Mucosa of descending colon (tissue), 3 donors: ENCODE results near the gene FOXN4. TPM values are rescaled to one million over a fixed set of nuclear protein-coding genes. Genes with fewer than 3 reads are reported as not detected.

Source experiments
- ATAC-seq: fragments of 200-7000 bp; cut with Tn5 transposase; one replicate; pipeline ENCODE4 v1.9.1; 2020; ENCODE audit warnings: mild to moderate bottlenecking, moderate library complexity
- DNase-seq, 3 donors: peaks; one replicate each; pipeline ENCODE4 v3.0.0-alpha.2; 2020
- H3K36me3 ChIP-seq: fragments of 200-600 bp; one replicate; pipeline ENCODE4 v1.8.0; 2021; ENCODE audit warnings: low read depth, mild to moderate bottlenecking
- H3K4me1 ChIP-seq: fragments of 200-600 bp; one replicate; pipeline ENCODE4 v1.8.0; 2021; ENCODE audit warnings: low read depth, mild to moderate bottlenecking
- H3K4me3 ChIP-seq: fragments of 200-600 bp; one replicate; pipeline ENCODE4 v1.8.0; 2021; ENCODE audit warnings: mild to moderate bottlenecking
- H3K9me3 ChIP-seq: fragments of 200-600 bp; one replicate; pipeline ENCODE4 v1.8.0; 2021; ENCODE audit warnings: mild to moderate bottlenecking
- CTCF ChIP-seq: fragments of 200-600 bp; IDR thresholded peaks from one replicate; pipeline ENCODE4 v1.8.0; 2022; ENCODE audit warnings: antibody characterized with exemption, mild to moderate bottlenecking
- intact Hi-C, 2 donors: fragments of 100-400 bp; cut with DNase I in 1 of 2; cut with micrococcal nuclease in 1 of 2; formaldehyde crosslinking; loops; one replicate each; pipeline versions ENCODE4 v1.11.0 to v1.11.1; 2022; cut with DNase I, micrococcal nuclease
- total RNA-seq, 3 donors: library from RNA; stranded (reverse); fragmentation: NEBNext Ultra II Directional in 2 of 3; extraction: Animal tissue kit (Norgen Biotek cat#: 25700) in 2 of 3; gene quantifications; one replicate each; pipeline versions ENCODE4 v1.2.1 to v1.2.4, GENCODE V29; 2021 to 2023
- donor health status: DM: no; HTN: no; CAD: no; lungs with moderate emphysema.
- donor health status: DM: no; HTN: no; CAD: no.
- donor health status: DM: no; HTN: yes; CAD: no.

Gene FOXN4
- total RNA-seq, 3 donors from 2014 or later = 0.25 TPM; not detected in 2

GRCh38 chr12:109239691-109240090, 69.4 kb downstream of the FOXN4 start:
- DNase-seq (no peak), ATAC-seq (no peak)
- Histone ChIP-seq H3K4me3 (no peak overlapping the region), H3K4me1 (no peaks in the 10 kb centered on the region), H3K36me3 (peaks cover 11% of the 10 kb centered on the region), H3K9me3 (no peaks in the 10 kb centered on the region)
- intact Hi-C loops = no loop called here
- TF ChIP-seq CTCF = no peak

DNA sequence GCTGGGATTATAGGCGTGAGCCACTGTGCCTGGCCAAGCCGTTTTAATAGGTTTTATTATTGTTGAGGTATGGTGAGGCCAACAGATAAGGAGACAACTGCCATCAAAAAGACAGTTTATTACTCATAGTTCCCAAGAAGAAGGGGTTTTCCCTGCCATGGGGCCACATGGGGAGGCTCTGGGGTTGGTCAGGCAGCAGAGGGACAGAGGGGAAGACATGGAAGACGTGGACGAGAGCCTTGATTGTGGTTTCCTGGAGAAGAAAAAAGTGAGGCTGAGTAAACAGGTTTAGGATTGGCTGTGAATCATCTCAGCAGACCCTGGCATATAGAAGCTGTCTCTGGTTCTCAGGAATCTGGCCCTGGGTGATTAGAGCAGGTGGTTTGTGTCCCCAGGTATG, 69.9 kb downstream of the FOXN4 start:
- Histone ChIP-seq H3K36me3 (peaks cover 11% of the 10 kb centered on the region), H3K9me3 (no peaks in the 10 kb centered on the region), H3K4me1 (no peaks in the 10 kb centered on the region), H3K4me3 (no peak overlapping the region)
- DNase-seq (no peak), ATAC-seq (peak; percentile 39)
- intact Hi-C loops = no loop called here
- no peak for TF ChIP-seq CTCF

DNA sequence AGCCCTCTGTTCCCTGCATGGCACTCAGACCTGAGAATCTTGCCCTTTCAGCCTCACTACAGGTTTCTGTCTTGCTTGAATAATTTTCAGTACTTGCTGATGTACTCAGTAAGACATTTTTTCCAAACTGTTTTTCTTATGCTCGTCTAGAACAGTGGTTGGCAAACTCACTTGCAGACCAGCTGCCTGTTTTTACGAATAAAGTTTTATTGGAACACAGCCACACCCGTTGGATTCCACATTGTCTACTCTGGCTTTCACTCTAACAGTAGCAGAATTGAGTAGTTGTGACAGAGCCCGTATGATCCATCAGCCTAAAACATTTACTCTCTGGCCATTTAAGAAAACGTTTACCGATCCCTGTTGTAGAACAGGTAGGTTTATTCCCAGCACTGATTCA, 72.8 kb downstream of the FOXN4 start:
- DNase-seq (no peak), ATAC-seq (no peak)
- Histone ChIP-seq H3K4me1 (no peaks in the 10 kb centered on the region), H3K36me3 (no peaks in the 10 kb centered on the region), H3K4me3 (no peak overlapping the region), H3K9me3 (no peaks in the 10 kb centered on the region)
- TF ChIP-seq CTCF = no peak
- intact Hi-C loops = no loop called here

DNA sequence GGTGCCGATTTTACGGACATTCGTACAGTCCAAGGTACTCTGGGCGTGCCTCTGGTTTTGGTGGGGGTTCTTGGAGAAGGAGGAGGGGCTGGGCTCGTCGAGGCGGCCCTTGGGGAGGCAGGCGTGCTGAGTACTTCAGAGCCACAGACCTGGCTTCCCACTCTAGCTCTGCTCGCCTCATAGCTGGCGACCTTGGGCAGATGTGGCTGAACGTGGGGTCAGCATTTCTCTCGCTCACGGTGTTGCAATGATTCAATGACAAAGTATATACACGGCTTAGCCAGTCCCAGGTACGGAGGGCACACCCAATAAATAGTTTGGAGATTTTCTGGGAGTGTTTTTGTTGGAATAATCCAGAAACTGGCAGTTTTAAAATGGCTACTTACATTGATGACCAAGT, 75.1 kb downstream of the FOXN4 start:
- Histone ChIP-seq H3K36me3 (no peaks in the 10 kb centered on the region), H3K4me3 (no peak overlapping the region), H3K4me1 (no peaks in the 10 kb centered on the region), H3K9me3 (no peaks in the 10 kb centered on the region)
- no peak for TF ChIP-seq CTCF
- intact Hi-C loops = no loop called here
- no peak for ATAC-seq
- no peak for DNase-seq

GRCh38 chr12:109232731-109233130, 76.4 kb downstream of the FOXN4 start:
- no peaks in the 10 kb centered on the region for H3K4me1 ChIP-seq
- H3K4me3 ChIP-seq = no peak overlapping the region
- no peaks in the 10 kb centered on the region for H3K36me3 ChIP-seq
- intact Hi-C loops = no loop called here
- no peaks in the 10 kb centered on the region for H3K9me3 ChIP-seq
- ATAC-seq = no peak
- no peak for TF ChIP-seq CTCF
- DNase-seq = no peak

GRCh38 chr12:109230193-109230592, 78.9 kb downstream of the FOXN4 start:
- ATAC-seq (no peak), DNase-seq (no peak)
- peaks cover 4% of the 10 kb centered on the region for H3K36me3 ChIP-seq
- H3K4me1 ChIP-seq = no peaks in the 10 kb centered on the region
- H3K4me3 ChIP-seq = no peak overlapping the region
- H3K9me3 ChIP-seq = no peaks in the 10 kb centered on the region
- no peak for TF ChIP-seq CTCF
- intact Hi-C loops = no loop called here
